ENCODE data around the gene LRP1B.

GRCh38 chr2:141301551-141301950, 829.3 kb downstream of the LRP1B start:
- TF ChIP-seq, protein P1, sequence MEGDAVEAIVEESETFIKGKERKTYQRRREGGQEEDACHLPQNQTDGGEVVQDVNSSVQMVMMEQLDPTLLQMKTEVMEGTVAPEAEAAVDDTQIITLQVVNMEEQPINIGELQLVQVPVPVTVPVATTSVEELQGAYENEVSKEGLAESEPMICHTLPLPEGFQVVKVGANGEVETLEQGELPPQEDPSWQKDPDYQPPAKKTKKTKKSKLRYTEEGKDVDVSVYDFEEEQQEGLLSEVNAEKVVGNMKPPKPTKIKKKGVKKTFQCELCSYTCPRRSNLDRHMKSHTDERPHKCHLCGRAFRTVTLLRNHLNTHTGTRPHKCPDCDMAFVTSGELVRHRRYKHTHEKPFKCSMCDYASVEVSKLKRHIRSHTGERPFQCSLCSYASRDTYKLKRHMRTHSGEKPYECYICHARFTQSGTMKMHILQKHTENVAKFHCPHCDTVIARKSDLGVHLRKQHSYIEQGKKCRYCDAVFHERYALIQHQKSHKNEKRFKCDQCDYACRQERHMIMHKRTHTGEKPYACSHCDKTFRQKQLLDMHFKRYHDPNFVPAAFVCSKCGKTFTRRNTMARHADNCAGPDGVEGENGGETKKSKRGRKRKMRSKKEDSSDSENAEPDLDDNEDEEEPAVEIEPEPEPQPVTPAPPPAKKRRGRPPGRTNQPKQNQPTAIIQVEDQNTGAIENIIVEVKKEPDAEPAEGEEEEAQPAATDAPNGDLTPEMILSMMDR (conservative IDR thresholded peaks at IDR 0.05 in 1 of 2, IDR thresholded peaks at IDR 0.05 in 1 of 2; ENCODE audit: low read depth in 1 of 2, low read length in 2 of 2): no peak
- no peak for TF ChIP-seq EZH2 (IDR thresholded peaks at IDR 0.05; ENCODE audit: low read length, missing control alignments)

Measured in fibroblast of lung (primary cell).